Measurements from ENCODE around the gene SH3GL1. TPM values are rescaled to one million over a fixed set of nuclear protein-coding genes. Genes with fewer than 3 reads are reported as not detected.

Gene SH3GL1
- total and polyA plus RNA-seq, 11 donors = 14.4 to 43.6 (median 22.2) TPM

DNA sequence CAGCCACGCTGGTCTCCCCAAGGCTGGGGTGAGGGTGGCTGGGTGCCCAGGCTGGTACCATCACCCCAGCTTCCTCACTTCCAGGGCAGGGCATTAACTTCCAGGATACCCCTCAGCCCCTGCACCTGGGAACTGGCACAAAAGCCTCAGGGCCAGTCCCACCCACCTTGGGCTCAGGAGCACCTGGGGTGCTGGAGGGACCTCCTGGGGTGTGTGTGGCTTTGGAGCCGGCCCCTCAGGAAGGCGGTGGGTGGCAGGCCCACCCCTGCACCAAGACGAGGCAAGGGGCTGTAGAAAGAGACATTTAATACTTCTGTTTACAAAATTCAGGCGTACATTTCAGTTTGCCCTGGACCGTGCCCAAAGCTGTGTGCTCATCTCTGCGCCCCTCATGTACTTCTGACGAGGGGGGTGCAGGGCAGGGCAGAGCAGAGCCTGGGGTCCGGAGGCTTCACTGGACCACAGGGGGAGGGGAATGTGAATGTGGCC lies 40.2 kb downstream of the SH3GL1 start:
- Histone ChIP-seq H3K4me3 (no peak overlapping the region), H3K36me3 (peaks cover 0 to 73% (median 52%) of the 10 kb centered on the region in 9 donors), H3K27me3 (no peaks in the 10 kb centered on the region), H3K27ac (no peak overlapping the region), H3K9me3 (no peaks in the 10 kb centered on the region), H3K4me1 (no peaks in the 10 kb centered on the region)
- ATAC-seq = no peak
- TF ChIP-seq, protein P1, sequence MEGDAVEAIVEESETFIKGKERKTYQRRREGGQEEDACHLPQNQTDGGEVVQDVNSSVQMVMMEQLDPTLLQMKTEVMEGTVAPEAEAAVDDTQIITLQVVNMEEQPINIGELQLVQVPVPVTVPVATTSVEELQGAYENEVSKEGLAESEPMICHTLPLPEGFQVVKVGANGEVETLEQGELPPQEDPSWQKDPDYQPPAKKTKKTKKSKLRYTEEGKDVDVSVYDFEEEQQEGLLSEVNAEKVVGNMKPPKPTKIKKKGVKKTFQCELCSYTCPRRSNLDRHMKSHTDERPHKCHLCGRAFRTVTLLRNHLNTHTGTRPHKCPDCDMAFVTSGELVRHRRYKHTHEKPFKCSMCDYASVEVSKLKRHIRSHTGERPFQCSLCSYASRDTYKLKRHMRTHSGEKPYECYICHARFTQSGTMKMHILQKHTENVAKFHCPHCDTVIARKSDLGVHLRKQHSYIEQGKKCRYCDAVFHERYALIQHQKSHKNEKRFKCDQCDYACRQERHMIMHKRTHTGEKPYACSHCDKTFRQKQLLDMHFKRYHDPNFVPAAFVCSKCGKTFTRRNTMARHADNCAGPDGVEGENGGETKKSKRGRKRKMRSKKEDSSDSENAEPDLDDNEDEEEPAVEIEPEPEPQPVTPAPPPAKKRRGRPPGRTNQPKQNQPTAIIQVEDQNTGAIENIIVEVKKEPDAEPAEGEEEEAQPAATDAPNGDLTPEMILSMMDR (IDR thresholded peaks at IDR 0.05) = no peak
- no peak for TF ChIP-seq POLR2A (IDR thresholded peaks at IDR 0.05)
- DNase-seq = no peak
- 86 to 95% (median 88%) methylated on average over 9 of the region's 9 CpGs for WGBS, 4 donors
- intact Hi-C loops (cut with DNase I) = no loop called here

DNA sequence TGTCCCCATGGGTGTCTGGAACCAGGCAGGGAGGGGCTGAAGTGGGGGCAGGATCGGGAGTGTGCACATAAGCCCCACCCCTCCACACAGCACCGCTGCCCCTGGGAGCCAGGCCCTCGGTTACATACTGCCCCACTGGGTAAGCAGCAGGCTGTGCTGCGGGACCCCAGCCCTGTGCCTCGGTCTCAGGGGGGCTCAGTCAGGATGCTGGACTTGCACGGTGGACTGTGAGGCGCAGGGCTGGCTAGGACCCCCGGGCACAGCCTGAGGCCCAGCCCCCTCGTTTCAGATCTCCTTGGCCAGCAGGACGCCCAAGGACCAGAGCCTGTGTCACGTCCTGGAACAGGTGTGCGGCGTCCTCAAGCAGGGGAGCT lies 40.7 kb downstream of the SH3GL1 start:
- Histone ChIP-seq H3K4me1 (no peaks in the 10 kb centered on the region), H3K36me3 (peaks cover 0 to 69% (median 50%) of the 10 kb centered on the region in 9 donors), H3K27me3 (no peaks in the 10 kb centered on the region), H3K4me3 (no peak overlapping the region), H3K27ac (no peak overlapping the region), H3K9me3 (no peaks in the 10 kb centered on the region)
- 81 to 95% (median 87%) methylated on average over 5 to 13 of the region's 13 CpGs for WGBS, 4 donors
- ATAC-seq (peak in 1 of 4 donors; percentile 3), DNase-seq (no peak)
- intact Hi-C loops (cut with DNase I) = loop anchor here in 1 of 10 donors (10.0 kb wide), 1 partner anchor 95 kb away; no protein-coding TSS in a partner anchor
- TF ChIP-seq, protein P1 (IDR thresholded peaks at IDR 0.05) = no peak
- TF ChIP-seq POLR2A (IDR thresholded peaks at IDR 0.05) = no peak

DNA sequence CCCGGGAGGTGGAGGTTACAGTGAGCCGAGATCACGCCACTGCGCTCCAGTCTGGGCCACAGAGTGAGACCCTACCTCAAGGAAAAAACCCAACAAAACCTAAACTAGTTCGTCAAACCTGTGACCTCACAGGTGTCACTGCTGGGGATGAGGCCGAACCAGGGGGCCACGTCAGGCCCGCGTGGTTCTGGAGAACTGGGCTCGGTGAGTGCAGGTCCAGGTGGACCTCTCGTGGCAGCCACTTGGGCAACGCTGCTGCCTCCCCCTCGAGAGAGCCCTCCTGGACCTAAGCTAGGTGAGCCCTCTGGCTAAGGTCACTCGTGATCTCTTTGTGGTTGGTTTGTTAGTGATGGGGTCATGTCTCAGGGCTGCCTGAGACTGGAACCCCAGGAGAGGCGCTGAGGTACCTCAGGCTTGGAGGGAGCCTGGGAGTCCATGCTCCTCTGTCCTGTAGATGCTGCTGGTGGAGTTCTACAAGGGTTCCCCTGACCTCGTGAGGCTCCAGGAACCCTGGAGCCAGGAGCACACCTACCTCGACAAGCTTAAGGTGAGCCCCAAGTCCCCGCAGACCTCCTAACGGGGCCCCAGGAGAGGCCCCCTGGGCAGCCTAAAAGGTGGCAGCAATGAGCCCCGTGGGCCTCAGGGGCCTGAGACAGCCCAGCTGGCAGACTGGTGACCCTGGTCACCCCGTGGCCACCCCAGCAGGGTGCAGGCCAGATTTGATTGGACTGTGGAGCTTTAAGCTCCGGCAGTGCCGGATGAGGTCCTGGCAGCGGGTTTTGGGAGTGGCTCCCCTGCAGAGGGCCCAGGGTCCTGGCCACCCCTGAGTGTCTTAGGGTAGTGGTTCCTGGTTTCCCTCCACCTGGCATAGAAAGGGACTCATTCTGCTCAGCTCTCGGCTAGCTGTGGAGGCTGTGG lies 41.4 kb downstream of the SH3GL1 start:
- H3K4me1 ChIP-seq = no peaks in the 10 kb centered on the region
- TF ChIP-seq, protein P1 (IDR thresholded peaks at IDR 0.05) = no peak
- intact Hi-C loops (cut with DNase I) = loop anchor here in 1 of 10 donors (10.0 kb wide), 1 partner anchor 94 kb away; no protein-coding TSS in a partner anchor
- H3K9me3 ChIP-seq = no peaks in the 10 kb centered on the region
- peak in 1 of 5 donors; percentile 20 for DNase-seq
- H3K36me3 ChIP-seq = peaks cover 0 to 64% (median 48%) of the 10 kb centered on the region in 9 donors
- no peak for ATAC-seq
- H3K4me3 ChIP-seq = no peak overlapping the region
- no peaks in the 10 kb centered on the region for H3K27me3 ChIP-seq
- WGBS, 4 donors = 84 to 94% (median 91%) methylated on average over 9 to 25 of the region's 25 CpGs
- H3K27ac ChIP-seq = no peak overlapping the region

DNA sequence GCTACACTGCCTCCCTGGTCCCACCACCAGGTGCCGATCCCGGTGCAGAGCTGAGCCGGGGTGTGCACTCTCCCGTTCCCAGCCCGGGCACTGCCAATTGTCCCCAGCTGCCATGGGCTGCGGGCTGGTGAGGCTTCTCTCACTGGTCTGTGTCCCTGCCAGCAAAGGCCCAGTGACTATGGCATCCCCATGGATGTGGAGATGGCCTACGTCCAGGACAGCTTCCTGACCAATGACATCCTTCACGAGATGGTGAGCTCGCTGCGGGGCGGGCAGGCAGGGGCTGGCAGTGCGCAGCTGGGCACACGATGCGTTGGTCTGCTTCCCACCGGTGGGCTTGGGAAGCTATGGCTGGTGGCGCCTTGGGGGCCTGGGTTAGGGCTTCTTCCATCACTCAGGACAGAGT lies 42.4 kb downstream of the SH3GL1 start:
- peaks cover 0 to 53% (median 38%) of the 10 kb centered on the region in 9 donors for H3K36me3 ChIP-seq
- no peak overlapping the region for H3K4me3 ChIP-seq
- intact Hi-C loops (cut with DNase I) = loop anchor here in 1 of 10 donors (10.0 kb wide), 1 partner anchor 93 kb away; no protein-coding TSS in a partner anchor
- 84 to 92% (median 91%) methylated on average over 14 to 16 of the region's 16 CpGs for WGBS, 4 donors
- no peaks in the 10 kb centered on the region for H3K9me3 ChIP-seq
- no peak for ATAC-seq
- DNase-seq = no peak
- no peaks in the 10 kb centered on the region for H3K4me1 ChIP-seq
- no peaks in the 10 kb centered on the region for H3K27me3 ChIP-seq
- H3K27ac ChIP-seq = no peak overlapping the region
- no peak for TF ChIP-seq POLR2A (IDR thresholded peaks at IDR 0.05)
- TF ChIP-seq, protein P1 (IDR thresholded peaks at IDR 0.05) = no peak
